IMR-90 (cell line): ENCODE data around the gene CHST2. TPM values are rescaled to one million over a fixed set of nuclear protein-coding genes. Genes with fewer than 3 reads are reported as not detected.

Experiments used
- ATAC-seq: fragments of 200-7000 bp; cut with Tn5 transposase; 2 replicates; pipeline ENCODE4 v1.9.1; 2020; ENCODE audit warnings: low read depth, mild to moderate bottlenecking, moderate library complexity
- BruUV-seq: library from RNA; stranded (reverse); fragments of 400-500 nt; replicated peaks from 2 replicates; lab custom pipeline; 2021; lab: Mats Ljungman, UMichigan
- CTCF ChIA-PET: fragments of 300-600 bp; formaldehyde crosslinking; extraction: SDS; loops from one replicate; lab custom pipeline; 2021; ENCODE audit warnings: antibody characterized with exemption; lab: Yijun Ruan, JAX
- POLR2A ChIA-PET: fragments of 300-600 bp; sonication (Branson Sonifier 250); formaldehyde crosslinking; loops from one replicate; lab custom pipeline; 2022; ENCODE audit warnings: antibody characterized with exemption; ENCODE audit not compliant: unreplicated experiment; lab: Charles Lee
- DNase-seq: peaks from one replicate; pipeline ENCODE4 v3.0.0; 2013
- H2AFZ ChIP-seq: replicated peaks from 2 replicates; pipeline ENCODE3; 2013; ENCODE audit warnings: low read length, mild to moderate bottlenecking; ENCODE audit not compliant: poor library complexity
- H2AK5ac ChIP-seq: 2 replicates; pipeline ENCODE4 v1.6.1; 2013; ENCODE audit warnings: low read depth, low read length, inconsistent platforms
- H2AK9ac ChIP-seq: replicated peaks from 2 replicates; pipeline ENCODE3; 2013; ENCODE audit warnings: mild to moderate bottlenecking, low read depth, low read length, moderate library complexity; ENCODE audit not compliant: poor library complexity
- H2BK120ac ChIP-seq: 2 replicates; pipeline ENCODE4 v1.6.1; 2013; ENCODE audit warnings: low read depth, low read length, inconsistent platforms
- H2BK15ac ChIP-seq: 3 replicates; pipeline ENCODE4 v1.6.1; 2013; ENCODE audit warnings: low read depth, low read length, inconsistent platforms
- H2BK20ac ChIP-seq: 2 replicates; pipeline ENCODE4 v1.6.1; 2013; ENCODE audit warnings: low read depth, mild to moderate bottlenecking, inconsistent platforms, low read length, moderate library complexity
- H2BK5ac ChIP-seq: 2 replicates; pipeline ENCODE4 v1.6.1; 2013; ENCODE audit warnings: mild to moderate bottlenecking, low read depth, low read length, inconsistent platforms; ENCODE audit not compliant: poor library complexity, severe bottlenecking
- H3K14ac ChIP-seq: replicated peaks from 2 replicates; pipeline ENCODE4 v1.6.1; 2013; ENCODE audit warnings: low read depth, low read length, inconsistent platforms
- H3K18ac ChIP-seq: 2 replicates; pipeline ENCODE4 v1.6.1; 2013; ENCODE audit warnings: low read depth, low read length, control low read depth
- H3K23ac ChIP-seq: 2 replicates; pipeline ENCODE4 v1.6.1; 2013; ENCODE audit warnings: low read depth, low read length, inconsistent platforms
- H3K27ac ChIP-seq: 2 replicates; pipeline ENCODE4 v1.5.1; 2013; ENCODE audit warnings: mild to moderate bottlenecking, control low read depth, low read length; ENCODE audit not compliant: insufficient read depth
- H3K27me3 ChIP-seq: 2 replicates; pipeline ENCODE4 v1.6.1; 2013; ENCODE audit warnings: low read length; ENCODE audit not compliant: control insufficient read depth, insufficient read depth
- H3K36me3 ChIP-seq: 2 replicates; pipeline ENCODE4 v1.6.1; 2013; ENCODE audit warnings: low read length, mixed read lengths; ENCODE audit not compliant: control insufficient read depth, insufficient read depth
- H3K4ac ChIP-seq: 2 replicates; pipeline ENCODE4 v1.6.1; 2013; ENCODE audit warnings: low read depth, low read length, inconsistent platforms
- H3K4me1 ChIP-seq: 2 replicates; pipeline ENCODE4 v1.6.1; 2013; ENCODE audit warnings: low read length, mixed read lengths; ENCODE audit not compliant: control insufficient read depth, insufficient read depth
- H3K4me2 ChIP-seq: 2 replicates; pipeline ENCODE4 v1.6.1; 2013; ENCODE audit warnings: low read depth, mild to moderate bottlenecking, control low read depth, low read length, moderate library complexity
- H3K4me3 ChIP-seq: 2 replicates; pipeline ENCODE4 v1.5.1; 2013; ENCODE audit warnings: low read depth, mild to moderate bottlenecking, control low read depth, low read length, moderate library complexity; ENCODE audit not compliant: insufficient read depth
- H3K56ac ChIP-seq: 2 replicates; pipeline ENCODE4 v1.6.1; 2013; ENCODE audit warnings: low read length, inconsistent platforms; ENCODE audit not compliant: insufficient read depth; ENCODE audit errors: extremely low read depth
- H3K79me1 ChIP-seq, 2 experiments: 2 replicates each; pipeline ENCODE4 v1.6.1; 2013; ENCODE audit warnings: low read length in 2 of 2, inconsistent platforms in 1 of 2, low read depth in 1 of 2
- H3K9ac ChIP-seq: 2 replicates; pipeline ENCODE4 v1.6.1; 2013; ENCODE audit warnings: low read depth, low read length, control low read depth
- H3K9me1 ChIP-seq: 2 replicates; pipeline ENCODE4 v1.6.1; 2013; ENCODE audit warnings: low read length, inconsistent platforms; ENCODE audit not compliant: insufficient read depth
- H3K9me3 ChIP-seq: 2 replicates; pipeline ENCODE4 v1.6.1; 2013; ENCODE audit warnings: low read length; ENCODE audit not compliant: control insufficient read depth, insufficient read depth
- H4K20me1 ChIP-seq: 2 replicates; pipeline ENCODE4 v1.6.1; 2013; ENCODE audit warnings: low read length, inconsistent platforms; ENCODE audit not compliant: insufficient read depth
- H4K5ac ChIP-seq: 2 replicates; pipeline ENCODE4 v1.6.1; 2013; ENCODE audit warnings: mild to moderate bottlenecking, low read depth, low read length, control low read depth
- H4K8ac ChIP-seq, 2 experiments: 2 replicates each; pipeline ENCODE4 v1.6.1; 2013; ENCODE audit warnings: low read depth in 2 of 2, low read length in 2 of 2, control low read depth in 1 of 2, inconsistent platforms in 1 of 2
- H4K91ac ChIP-seq: 2 replicates; pipeline ENCODE4 v1.6.1; 2013; ENCODE audit warnings: low read depth, low read length, inconsistent platforms; ENCODE audit not compliant: insufficient read depth
- BHLHE40 ChIP-seq: fragments of 150-350 bp; IDR thresholded peaks from 2 replicates; pipeline ENCODE4 v1.6.1; 2016; ENCODE audit warnings: mild to moderate bottlenecking, low read depth, low read length
- CEBPB ChIP-seq: IDR thresholded peaks from 2 replicates; pipeline ENCODE4 v1.6.1; 2012; ENCODE audit warnings: low read depth, low read length, improper control_type of control experiment
- CHD1 ChIP-seq: IDR thresholded peaks from 2 replicates; pipeline ENCODE4 v1.6.1; 2012; ENCODE audit warnings: low read depth, low read length, improper control_type of control experiment
- CTCF ChIP-seq: conservative IDR thresholded peaks from 2 replicates; pipeline ENCODE4 v1.5.1; 2012; ENCODE audit warnings: mild to moderate bottlenecking, low read depth, low read length, improper control_type of control experiment
- ELK1 ChIP-seq: fragments of 150-350 bp; IDR thresholded peaks from 2 replicates; pipeline ENCODE4 v1.6.1; 2016; ENCODE audit warnings: low read depth, mild to moderate bottlenecking, low read length, moderate library complexity, borderline replicate concordance
- FOS ChIP-seq: fragments of 150-350 bp; IDR thresholded peaks from 2 replicates; pipeline ENCODE4 v1.6.1; 2016; ENCODE audit warnings: low read depth, low read length
- MAFK ChIP-seq: IDR thresholded peaks from 2 replicates; pipeline ENCODE4 v1.6.1; 2012; ENCODE audit warnings: low read depth, low read length, improper control_type of control experiment
- MAZ ChIP-seq: IDR thresholded peaks from 2 replicates; pipeline ENCODE4 v1.6.1; 2012; ENCODE audit warnings: low read depth, mild to moderate bottlenecking, low read length, improper control_type of control experiment, moderate library complexity, borderline replicate concordance
- MXI1 ChIP-seq: IDR thresholded peaks from 2 replicates; pipeline ENCODE4 v1.6.1; 2012; ENCODE audit warnings: low read depth, mild to moderate bottlenecking, low read length, moderate library complexity, borderline replicate concordance
- NFE2L2 ChIP-seq: fragments of 150-350 bp; IDR thresholded peaks from 2 replicates; pipeline ENCODE4 v1.6.1; 2016; ENCODE audit warnings: low read depth, mild to moderate bottlenecking, low read length
- POLR2A ChIP-seq: IDR thresholded peaks from 2 replicates; pipeline ENCODE4 v1.6.1; 2012; ENCODE audit warnings: mild to moderate bottlenecking, low read depth, low read length
- RAD21 ChIP-seq: IDR thresholded peaks from 2 replicates; pipeline ENCODE4 v1.6.1; 2012; ENCODE audit warnings: low read length, improper control_type of control experiment
- RCOR1 ChIP-seq: IDR thresholded peaks from 2 replicates; pipeline ENCODE4 v1.6.1; 2012; ENCODE audit warnings: mild to moderate bottlenecking, low read length, improper control_type of control experiment; ENCODE audit not compliant: insufficient replicate concordance
- RFX5 ChIP-seq: IDR thresholded peaks from 2 replicates; pipeline ENCODE4 v1.8.0; 2012; ENCODE audit warnings: low read depth, mild to moderate bottlenecking, low read length, moderate library complexity
- SMC3 ChIP-seq: fragments of 150-350 bp; IDR thresholded peaks from 2 replicates; pipeline ENCODE4 v1.6.1; 2016; ENCODE audit warnings: low read depth, mild to moderate bottlenecking, antibody characterized with exemption, low read length, moderate library complexity
- USF2 ChIP-seq: fragments of 150-350 bp; IDR thresholded peaks from 2 replicates; pipeline ENCODE4 v1.6.1; 2017; ENCODE audit warnings: mild to moderate bottlenecking, antibody characterized with exemption, low read length, low read depth
- WGBS, 2 experiments: methylation state at CpG; one replicate each; pipeline versions ENCODE4 v1.1.5 to v1.1.7; 2013; ENCODE audit warnings: missing lambda C conversion rate in 2 of 2; ENCODE audit not compliant: insufficient read length in 1 of 2; ENCODE audit errors: extremely low coverage in 2 of 2; 5-methylcytosine and 5-hydroxymethylcytosine counted together
- dilution Hi-C: fragments of 300-500 bp; cut with HindIII; formaldehyde crosslinking; loops from one replicate; pipeline ENCODE4 v1.14.3; 2018; ENCODE audit warnings: low sequenced_read_pairs; ENCODE audit not compliant: unreplicated experiment
- in situ Hi-C: fragments of 300-500 bp; cut with MboI; formaldehyde crosslinking; loops from 3 replicates; pipeline ENCODE4 v1.14.3; 2019; ENCODE audit warnings: low sequenced_read_pairs, inconsistent platforms, mixed read lengths
- intact Hi-C: fragments of 100-400 bp; cut with micrococcal nuclease; formaldehyde crosslinking; loops from 2 replicates; pipeline ENCODE4 v1.10.0; 2022
- polyA plus RNA-seq, 3 experiments: library from polyadenylated mRNA; depleted of rRNA; stranded (reverse); fragments of >200 nt; gene quantifications; 2 replicates each; pipeline ENCODE4 v1.2.3, GENCODE V29; 2012; ENCODE audit warnings: low replicate concordance in 1 of 3
- total RNA-seq: library from RNA; depleted of rRNA; stranded (reverse); fragments of >200 nt; gene quantifications from 2 replicates; pipeline ENCODE4 v1.2.3, GENCODE V29; 2012

The CHST2 gene
- total and polyA plus RNA-seq, 2 of the 4 experiments (the other 2 are of a cell fraction), result 0.90 to 1.4 TPM

- no peak overlapping the region for H3K4me3 ChIP-seq
Measured at GRCh38 chr3:143122089-143122430, 2.5 kb downstream of the CHST2 start.

More at GRCh38 chr3:143122089-143122430, 2.5 kb downstream of the CHST2 start:
- no TSS peak for BruUV-seq
- no peak for TF ChIP-seq RCOR1
- no peak for TF ChIP-seq FOS
- no peak for TF ChIP-seq CTCF
- TF ChIP-seq RAD21, result no peak
- no peak for TF ChIP-seq ELK1
- TF ChIP-seq CHD1, result no peak
- TF ChIP-seq POLR2A, result no peak
- TF ChIP-seq MXI1, result no peak
- no peak for TF ChIP-seq BHLHE40
- no peak for TF ChIP-seq RFX5
- no peak for TF ChIP-seq CEBPB
- no peak for TF ChIP-seq USF2
- TF ChIP-seq SMC3, result no peak
- TF ChIP-seq NFE2L2, result no peak
- TF ChIP-seq MAFK, result no peak
- no peak for TF ChIP-seq MAZ
- ATAC-seq, result no peak
- no peak overlapping the region for H4K8ac ChIP-seq
- no peak overlapping the region for H2AK9ac ChIP-seq
- peaks cover 7% of the 10 kb centered on the region; the same call in 1 of the 2 replicates for H3K27me3 ChIP-seq
- no peak overlapping the region for H2BK15ac ChIP-seq
- H3K4me2 ChIP-seq, result no peak overlapping the region
- H3K4ac ChIP-seq, result no peak overlapping the region
- WGBS, 2 experiments, result 96% methylated on average over 10 of the region's 16 CpGs; no CpG with 5 or more reads in 1 of the 2 experiments
- dilution Hi-C loops, result no loop called here
- no peaks in the 10 kb centered on the region; a peak in 1 of 4 replicates for H3K79me1 ChIP-seq
- H2BK20ac ChIP-seq, result no peak overlapping the region
- no peak overlapping the region for H2AFZ ChIP-seq
- ChIA-PET CTCF (no interaction called here), POLR2A (no interaction called here)
- no peak overlapping the region for H2AK5ac ChIP-seq
- no peak overlapping the region for H3K56ac ChIP-seq
- no peaks in the 10 kb centered on the region for H3K36me3 ChIP-seq
- H3K23ac ChIP-seq, result no peak overlapping the region
- no peaks in the 10 kb centered on the region for H3K9me3 ChIP-seq
- H3K9ac ChIP-seq, result no peak overlapping the region
- peaks cover 6% of the 10 kb centered on the region for H3K4me1 ChIP-seq
- H3K27ac ChIP-seq, result no peak overlapping the region
- H3K14ac ChIP-seq, result no peak overlapping the region
- no peak overlapping the region for H3K18ac ChIP-seq
- no peaks in the 10 kb centered on the region for H4K20me1 ChIP-seq
- intact Hi-C loops, result no loop called here
- H2BK120ac ChIP-seq, result no peak overlapping the region
- H3K9me1 ChIP-seq, result no peaks in the 10 kb centered on the region; the same call in 1 of the 2 replicates
- no peak for DNase-seq
- H4K5ac ChIP-seq, result no peak overlapping the region
- no peak overlapping the region for H2BK5ac ChIP-seq
- in situ Hi-C loops, result loop anchor here (10.0 kb wide), 1 partner anchor 183 kb away; no protein-coding TSS in a partner anchor
- H4K91ac ChIP-seq, result no peak overlapping the region
